RWPE1 (cell line): ENCODE data around the gene ERC2.

Source experiments
- CTCF ChIA-PET: fragments of 350-600 bp; sonication (Branson Sonifier 250); formaldehyde crosslinking; extraction: SDS; loops from one replicate; lab custom pipeline; 2021; lab: Yijun Ruan, JAX
- POLR2A ChIA-PET: fragments of 400-600 bp; formaldehyde crosslinking; extraction: SDS; loops from one replicate; lab custom pipeline; 2020; ENCODE audit warnings: antibody characterized with exemption; ENCODE audit not compliant: low non-redundant PET; lab: Yijun Ruan, JAX
- DNase-seq: peaks from one replicate; pipeline ENCODE4 v3.0.0; 2012; ENCODE audit warnings: low spot score
- H3K27ac ChIP-seq: fragments of 450-650 bp; 2 replicates; pipeline ENCODE4 v1.5.1; 2017
- CTCF ChIP-seq: fragments of 450-650 bp; conservative IDR thresholded peaks from 2 replicates; pipeline ENCODE4 v1.5.1; 2017; ENCODE audit warnings: low read depth, mild to moderate bottlenecking

The ERC2 gene

GRCh38 chr3:56443372-56443771 lies 24.9 kb downstream of the ERC2 start:
- no peak for TF ChIP-seq CTCF
- ChIA-PET CTCF (no interaction called here), POLR2A (no interaction called here)
- no peak for DNase-seq
- no peak overlapping the region for H3K27ac ChIP-seq

- TF ChIP-seq CTCF, result no peak
- H3K27ac ChIP-seq, result no peak overlapping the region
- ChIA-PET CTCF (no interaction called here), POLR2A (no interaction called here)
- no peak for DNase-seq
Observed at GRCh38 chr3:56428667-56429066, 39.6 kb downstream of the ERC2 start.

GRCh38 chr3:56424885-56425284 lies 43.4 kb downstream of the ERC2 start:
- ChIA-PET POLR2A (no interaction called here), CTCF (no interaction called here)
- no peak for DNase-seq
- H3K27ac ChIP-seq, result no peak overlapping the region
- no peak for TF ChIP-seq CTCF

- ChIA-PET CTCF (no interaction called here), POLR2A (no interaction called here)
- no peak for DNase-seq
- no peak overlapping the region for H3K27ac ChIP-seq
- TF ChIP-seq CTCF, result no peak
Observed at GRCh38 chr3:56424336-56424735, 43.9 kb downstream of the ERC2 start.

- ChIA-PET CTCF (no interaction called here), POLR2A (no interaction called here)
- DNase-seq, result no peak
Observed at GRCh38 chr3:56423661-56424099, 44.6 kb downstream of the ERC2 start.

GRCh38 chr3:56422316-56422715 lies 46.0 kb downstream of the ERC2 start:
- ChIA-PET CTCF (interaction anchor here (0.8 kb wide), 1 partner anchor 15 kb away, joined by 5 read pairs; no protein-coding TSS in a partner anchor), POLR2A (no interaction called here)
- no peak for TF ChIP-seq CTCF
- H3K27ac ChIP-seq, result no peak overlapping the region
- no peak for DNase-seq

More at GRCh38 chr3:56423661-56424099, 44.6 kb downstream of the ERC2 start:
- H3K27ac ChIP-seq, result no peak overlapping the region
- no peak for TF ChIP-seq CTCF
